Neural progenitor cell (in vitro differentiated cells): ENCODE data around the gene LRRC27. TPM values are rescaled to one million over a fixed set of nuclear protein-coding genes. Genes with fewer than 3 reads are reported as not detected.

Experiments
- DNase-seq: peaks from one replicate; pipeline ENCODE4 v3.0.0-alpha.2; 2016; ENCODE audit warnings: low spot score
- H2AFZ ChIP-seq: fragments of 200-600 bp; sonication (generic); replicated peaks from 2 replicates; pipeline ENCODE4 v1.6.1; 2016; ENCODE audit warnings: antibody characterized with exemption
- H3F3A ChIP-seq: fragments of 200-600 bp; sonication (generic); 2 replicates; pipeline ENCODE4 v1.6.1; 2016; ENCODE audit warnings: antibody characterized with exemption, low read depth
- H3K27ac ChIP-seq: fragments of 200-600 bp; sonication (generic); 2 replicates; pipeline ENCODE4 v1.5.1; 2016; ENCODE audit warnings: mild to moderate bottlenecking
- H3K27me3 ChIP-seq: fragments of 200-600 bp; sonication (generic); 2 replicates; pipeline ENCODE4 v1.6.1; 2016; ENCODE audit warnings: mild to moderate bottlenecking, moderate library complexity
- H3K36me3 ChIP-seq: fragments of 200-600 bp; sonication (generic); 2 replicates; pipeline ENCODE4 v1.5.1; 2016
- H3K4me1 ChIP-seq: fragments of 200-600 bp; sonication (generic); 2 replicates; pipeline ENCODE4 v1.6.1; 2016; ENCODE audit warnings: mixed run types
- H3K4me2 ChIP-seq: fragments of 200-600 bp; sonication (generic); 2 replicates; pipeline ENCODE4 v1.6.1; 2016
- H3K4me3 ChIP-seq: fragments of 200-600 bp; sonication (generic); 2 replicates; pipeline ENCODE4 v1.5.1; 2016
- H3K79me2 ChIP-seq: fragments of 200-600 bp; sonication (generic); 2 replicates; pipeline ENCODE4 v1.6.1; 2016; ENCODE audit warnings: low read depth
- H3K9ac ChIP-seq: fragments of 200-600 bp; sonication (generic); 2 replicates; pipeline ENCODE4 v1.6.1; 2016
- H3K9me3 ChIP-seq: fragments of 200-600 bp; sonication (generic); 2 replicates; pipeline ENCODE4 v1.5.1; 2016; ENCODE audit warnings: low read depth
- H4K20me1 ChIP-seq: fragments of 200-600 bp; sonication (generic); 2 replicates; pipeline ENCODE4 v1.6.1; 2016; ENCODE audit warnings: low read depth
- H3K27ac Mint-ChIP-seq: 3 replicates; pipeline ENCODE4 v1.8.0; 2021; ENCODE audit warnings: mixed read lengths
- H3K27me3 Mint-ChIP-seq: 2 replicates; pipeline ENCODE4 v1.8.0; 2022; ENCODE audit warnings: low read depth, mild to moderate bottlenecking, inconsistent platforms, moderate library complexity, mixed read lengths; ENCODE audit not compliant: insufficient read depth
- H3K36me3 Mint-ChIP-seq: 3 replicates; pipeline ENCODE4 v1.8.0; 2021; ENCODE audit warnings: mixed read lengths
- H3K4me1 Mint-ChIP-seq: 3 replicates; pipeline ENCODE4 v1.8.0; 2021; ENCODE audit warnings: mixed read lengths
- H3K4me3 Mint-ChIP-seq: 3 replicates; pipeline ENCODE4 v1.8.0; 2021; ENCODE audit warnings: mild to moderate bottlenecking, moderate library complexity, mixed read lengths
- H3K9me3 Mint-ChIP-seq: 3 replicates; pipeline ENCODE4 v1.8.0; 2020; ENCODE audit warnings: mixed read lengths
- CTCF ChIP-seq: fragments of 200-600 bp; sonication (generic); IDR thresholded peaks from 2 replicates; pipeline ENCODE4 v1.5.1; 2017; ENCODE audit warnings: antibody characterized with exemption, mild to moderate bottlenecking
- EZH2 ChIP-seq: fragments of 200-600 bp; sonication (generic); IDR thresholded peaks from 2 replicates; pipeline ENCODE4 v1.6.1; 2017; ENCODE audit warnings: antibody characterized with exemption, mild to moderate bottlenecking, moderate library complexity
- EZH2phosphoT487 ChIP-seq: fragments of 200-600 bp; sonication (generic); IDR thresholded peaks from 2 replicates; pipeline ENCODE4 v1.6.1; 2017; ENCODE audit warnings: antibody characterized with exemption
- total RNA-seq: library from RNA; depleted of rRNA; stranded (reverse); fragments of >200 nt; gene quantifications from 2 replicates; pipeline ENCODE4 v1.2.3, GENCODE V29; 2015; ENCODE audit warnings: low replicate concordance

The LRRC27 gene
- total RNA-seq, 1 donor from 2014 or later: 16.9 TPM

- H3K27me3 ChIP-seq: peaks cover 28% of the 10 kb centered on the region
- Mint-ChIP-seq H3K4me3 (no peak overlapping the region), H3K27me3 (peaks cover 8% of the 10 kb centered on the region), H3K27ac (no peak overlapping the region), H3K9me3 (no peaks in the 10 kb centered on the region), H3K4me1 (peaks cover 20% of the 10 kb centered on the region), H3K36me3 (peaks cover 4% of the 10 kb centered on the region)
- H3K4me2 ChIP-seq: no peak overlapping the region
- no peak overlapping the region for H3K27ac ChIP-seq
- no peak overlapping the region for H2AFZ ChIP-seq
- H4K20me1 ChIP-seq: peaks cover 3% of the 10 kb centered on the region
- no peaks in the 10 kb centered on the region for H3K36me3 ChIP-seq
- peaks cover 6% of the 10 kb centered on the region for H3F3A ChIP-seq
- no peaks in the 10 kb centered on the region for H3K9me3 ChIP-seq
- no peak overlapping the region for H3K9ac ChIP-seq
- H3K4me1 ChIP-seq: peaks cover 14% of the 10 kb centered on the region
- H3K79me2 ChIP-seq: no peaks in the 10 kb centered on the region
- H3K4me3 ChIP-seq: no peak overlapping the region
- DNase-seq: no peak
- TF ChIP-seq EZH2phosphoT487 (no peak), EZH2 (no peak), CTCF (no peak)
Measured at GRCh38 chr10:132401401-132402118, 69.6 kb downstream of the LRRC27 start.

GRCh38 chr10:132402781-132403241 lies 70.8 kb downstream of the LRRC27 start:
- peaks cover 4% of the 10 kb centered on the region for H3K36me3 Mint-ChIP-seq
- H3K4me3 ChIP-seq: no peak overlapping the region
- no peak overlapping the region for H3K27ac ChIP-seq
- H3K36me3 ChIP-seq: no peaks in the 10 kb centered on the region
- H3F3A ChIP-seq: peaks cover under 1% of the 10 kb centered on the region
- peaks cover 3% of the 10 kb centered on the region for H4K20me1 ChIP-seq
- no peak overlapping the region for H3K4me3 Mint-ChIP-seq
- H3K9me3 Mint-ChIP-seq: no peaks in the 10 kb centered on the region
- no peak overlapping the region for H3K4me2 ChIP-seq
- H3K4me1 Mint-ChIP-seq: peaks cover 18% of the 10 kb centered on the region
- DNase-seq: no peak
- H3K79me2 ChIP-seq: no peaks in the 10 kb centered on the region
- no peak for TF ChIP-seq CTCF
- TF ChIP-seq EZH2: no peak
- TF ChIP-seq EZH2phosphoT487: no peak
- no peaks in the 10 kb centered on the region for H3K9me3 ChIP-seq
- peaks cover 6% of the 10 kb centered on the region for H3K27me3 Mint-ChIP-seq
- peaks cover 18% of the 10 kb centered on the region for H3K27me3 ChIP-seq
- peaks cover 8% of the 10 kb centered on the region for H3K4me1 ChIP-seq
- H2AFZ ChIP-seq: no peak overlapping the region
- H3K9ac ChIP-seq: no peak overlapping the region
- no peak overlapping the region for H3K27ac Mint-ChIP-seq

GRCh38 chr10:132403511-132404168 lies 71.6 kb downstream of the LRRC27 start:
- H3K4me3 Mint-ChIP-seq: no peak overlapping the region

More at GRCh38 chr10:132403511-132404168, 71.6 kb downstream of the LRRC27 start:
- H3K4me3 ChIP-seq: no peak overlapping the region
- peaks cover 11% of the 10 kb centered on the region for H3K4me1 ChIP-seq
- Mint-ChIP-seq H3K27me3 (peaks cover 4% of the 10 kb centered on the region), H3K27ac (no peak overlapping the region), H3K4me1 (peaks cover 16% of the 10 kb centered on the region), H3K36me3 (peaks cover 4% of the 10 kb centered on the region), H3K9me3 (no peaks in the 10 kb centered on the region)
- H3K27ac ChIP-seq: no peak overlapping the region
- DNase-seq: no peak
- no peaks in the 10 kb centered on the region for H3K79me2 ChIP-seq
- no peak overlapping the region for H3K9ac ChIP-seq
- H3K4me2 ChIP-seq: no peak overlapping the region
- no peaks in the 10 kb centered on the region for H3K9me3 ChIP-seq
- no peaks in the 10 kb centered on the region for H3K36me3 ChIP-seq
- peaks cover 9% of the 10 kb centered on the region for H3K27me3 ChIP-seq
- no peaks in the 10 kb centered on the region for H3F3A ChIP-seq
- TF ChIP-seq CTCF: no peak
- TF ChIP-seq EZH2: no peak
- TF ChIP-seq EZH2phosphoT487: no peak
- H2AFZ ChIP-seq: no peak overlapping the region
- no peaks in the 10 kb centered on the region for H4K20me1 ChIP-seq
